Keratinocyte (primary cell): ENCODE data around the gene TAF13. TPM values are rescaled to one million over a fixed set of nuclear protein-coding genes. Genes with fewer than 3 reads are reported as not detected.

Experiments
- polyA plus RNA-seq, 5 experiments: library from polyadenylated mRNA; depleted of rRNA in 3 of 5; stranded (reverse) in 3 of 5; stranded (forward) in 1 of 5; unstranded in 1 of 5; fragments of >200 nt; gene quantifications; 1 replicate in 1 of 5; 2 replicates in 3 of 5; 3 replicates in 1 of 5; pipeline versions ENCODE4 v1.2.1 to v1.2.3, GENCODE V29; 2011 to 2012; ENCODE audit warnings: missing spikeins in 2 of 5, low read depth in 1 of 5, low replicate concordance in 1 of 5
- small RNA-seq, 3 experiments: library from RNA; depleted of rRNA; stranded (forward); fragments of <200 nt; gene quantifications; one replicate each; pipeline ENCODE3, GENCODE V24; 2012; ENCODE audit warnings: low read depth in 3 of 3, low replicate concordance in 1 of 3; ENCODE audit not compliant: insufficient read length in 3 of 3

The TAF13 gene
- polyA plus RNA-seq, 1 donor (not counting 4 experiments of a cell fraction or from before 2014, with no cell fraction given): 151 TPM

Small RNA genes within 50 kb of the gene (small RNA-seq; reads per million reads assigned to genes)
- 0 reads per million in 3 experiments for gene AL356488.2
- 0 reads per million in 3 experiments for gene BX679664.1

Other genes with a start within 250 kb of the TAF13 start
- gene AKNAD1, start 218.9 kb downstream of the TAF13 start, polyA plus RNA-seq: 4.6 to 6.9 TPM (median 5.1 TPM) in 3 replicates
- gene GPSM2, start 199.0 kb downstream of the TAF13 start, polyA plus RNA-seq: 58.0 to 109 TPM (median 74.7 TPM) in 3 replicates
- 16.3 to 23.4 TPM (median 16.3 TPM) in 3 replicates for gene CLCC1, start 112.5 kb downstream of the TAF13 start, polyA plus RNA-seq
- 32.8 to 54.7 TPM (median 54.2 TPM) in 3 replicates for gene WDR47, start 33.9 kb downstream of the TAF13 start, polyA plus RNA-seq
- 13.6 to 15.9 TPM (median 15.7 TPM) in 3 replicates for gene TMEM167B, start 14.8 kb upstream of the TAF13 start, polyA plus RNA-seq
- gene ELAPOR1, start 38.1 kb upstream of the TAF13 start, polyA plus RNA-seq: 0.21 to 0.36 TPM (median 0.24 TPM) in 3 replicates
- 198 to 233 TPM (median 203 TPM) in 3 replicates for gene SARS1, start 137.9 kb upstream of the TAF13 start, polyA plus RNA-seq
- gene CELSR2, start 173.5 kb upstream of the TAF13 start, polyA plus RNA-seq: 7.3 to 13.7 TPM (median 12.6 TPM) in 3 replicates
- gene PSRC1, start 207.1 kb upstream of the TAF13 start, polyA plus RNA-seq: 2.9 to 10.2 TPM (median 9.4 TPM) in 3 replicates
- gene MYBPHL, start 231.0 kb upstream of the TAF13 start, polyA plus RNA-seq: 0.68 to 1.1 TPM (median 0.85 TPM) in 3 replicates